H9 (cell line): ENCODE results near the gene STX1A. TPM values are rescaled to one million over a fixed set of nuclear protein-coding genes. Genes with fewer than 3 reads are reported as not detected.

Experiments used
- DNase-seq: peaks from one replicate; pipeline ENCODE4 v3.0.0-alpha.2; 2017
- H2AFZ ChIP-seq: one replicate; pipeline ENCODE4 v1.6.1; 2013; ENCODE audit warnings: mild to moderate bottlenecking, low read length, control low read depth, moderate library complexity
- H2AK5ac ChIP-seq: 2 replicates; pipeline ENCODE4 v1.6.1; 2013; ENCODE audit warnings: low read length, control low read depth, mixed read lengths; ENCODE audit not compliant: insufficient read length
- H2BK120ac ChIP-seq: one replicate; pipeline ENCODE4 v1.6.1; 2013; ENCODE audit warnings: low read depth, mild to moderate bottlenecking, low read length, control low read depth, inconsistent platforms; ENCODE audit not compliant: poor library complexity, severe bottlenecking
- H2BK12ac ChIP-seq: 2 replicates; pipeline ENCODE4 v1.6.1; 2013; ENCODE audit warnings: low read length, control low read depth, mixed read lengths, low read depth; ENCODE audit not compliant: insufficient read length
- H2BK15ac ChIP-seq: 2 replicates; pipeline ENCODE4 v1.6.1; 2013; ENCODE audit warnings: low read depth, low read length, control low read depth
- H2BK20ac ChIP-seq: one replicate; pipeline ENCODE4 v1.6.1; 2013; ENCODE audit warnings: low read depth, mild to moderate bottlenecking, low read length, control low read depth, inconsistent platforms; ENCODE audit not compliant: poor library complexity, severe bottlenecking
- H2BK5ac ChIP-seq: 2 replicates; pipeline ENCODE4 v1.6.1; 2013; ENCODE audit warnings: low read length, control low read depth, mixed read lengths; ENCODE audit not compliant: insufficient read length
- H3K14ac ChIP-seq: 2 replicates; pipeline ENCODE4 v1.6.1; 2013; ENCODE audit warnings: low read length, control low read depth; ENCODE audit not compliant: insufficient read depth
- H3K18ac ChIP-seq: 2 replicates; pipeline ENCODE4 v1.6.1; 2013; ENCODE audit warnings: low read depth, mild to moderate bottlenecking, mixed read lengths, low read length, control low read depth; ENCODE audit not compliant: insufficient read length
- H3K23ac ChIP-seq: 2 replicates; pipeline ENCODE4 v1.6.1; 2013; ENCODE audit warnings: low read length, control low read depth, mixed read lengths, low read depth; ENCODE audit not compliant: insufficient read length
- H3K23me2 ChIP-seq: 2 replicates; pipeline ENCODE4 v1.6.1; 2013; ENCODE audit warnings: low read depth, mild to moderate bottlenecking, mixed read lengths, low read length, control low read depth; ENCODE audit not compliant: insufficient read length, poor library complexity, severe bottlenecking
- H3K27ac ChIP-seq: 2 replicates; pipeline ENCODE4 v1.5.1; 2013; ENCODE audit warnings: low read length, control low read depth, mixed read lengths, low read depth; ENCODE audit not compliant: insufficient read length
- H3K27me3 ChIP-seq: 2 replicates; pipeline ENCODE4 v1.6.1; 2013; ENCODE audit warnings: low read length, control low read depth, inconsistent platforms; ENCODE audit not compliant: insufficient read depth
- H3K4ac ChIP-seq: 2 replicates; pipeline ENCODE4 v1.6.1; 2013; ENCODE audit warnings: low read depth, mild to moderate bottlenecking, control low read depth, inconsistent platforms, low read length, moderate library complexity
- H3K4me1 ChIP-seq: 2 replicates; pipeline ENCODE4 v1.6.1; 2013; ENCODE audit warnings: low read length, control low read depth, inconsistent platforms; ENCODE audit not compliant: insufficient read depth
- H3K4me2 ChIP-seq: 2 replicates; pipeline ENCODE4 v1.6.1; 2013; ENCODE audit warnings: low read length, control low read depth, mixed read lengths; ENCODE audit not compliant: insufficient read length, insufficient read depth
- H3K56ac ChIP-seq: 2 replicates; pipeline ENCODE4 v1.6.1; 2013; ENCODE audit warnings: low read depth, mild to moderate bottlenecking, mixed read lengths, low read length, control low read depth; ENCODE audit not compliant: insufficient read length
- H3K79me1 ChIP-seq: 2 replicates; pipeline ENCODE4 v1.6.1; 2013; ENCODE audit warnings: low read depth, mild to moderate bottlenecking, moderate library complexity, low read length, control low read depth, inconsistent platforms; ENCODE audit not compliant: insufficient read depth, poor library complexity, severe bottlenecking
- H3K79me2 ChIP-seq: 2 replicates; pipeline ENCODE4 v1.6.1; 2013; ENCODE audit warnings: low read length, control low read depth, inconsistent platforms; ENCODE audit not compliant: insufficient read depth
- H3K9ac ChIP-seq: 2 replicates; pipeline ENCODE4 v1.6.1; 2013; ENCODE audit warnings: low read length, control low read depth, mixed read lengths; ENCODE audit not compliant: insufficient read length; ENCODE audit errors: extremely low read depth
- H3K9me3 ChIP-seq: one replicate; pipeline ENCODE4 v1.6.1; 2013; ENCODE audit warnings: low read depth, low read length, inconsistent platforms; ENCODE audit not compliant: control insufficient read depth
- H3T11ph ChIP-seq: one replicate; pipeline ENCODE4 v1.6.1; 2013; ENCODE audit warnings: mild to moderate bottlenecking, low read length, control low read depth, inconsistent platforms
- H4K20me1 ChIP-seq: one replicate; pipeline ENCODE4 v1.6.1; 2013; ENCODE audit not compliant: control insufficient read depth, insufficient read length, insufficient read depth
- H4K5ac ChIP-seq: 2 replicates; pipeline ENCODE4 v1.6.1; 2013; ENCODE audit warnings: low read depth, mild to moderate bottlenecking, mixed read lengths, low read length, control low read depth; ENCODE audit not compliant: insufficient read length
- H4K8ac ChIP-seq: replicated peaks from 2 replicates; pipeline ENCODE4 v1.6.1; 2013; ENCODE audit warnings: low read length, control low read depth, mixed read lengths, low read depth; ENCODE audit not compliant: insufficient read length
- H4K91ac ChIP-seq: 2 replicates; pipeline ENCODE4 v1.6.1; 2013; ENCODE audit warnings: low read depth, mild to moderate bottlenecking, moderate library complexity, mixed read lengths, low read length, control low read depth; ENCODE audit not compliant: insufficient read length
- H3K27ac Mint-ChIP-seq, 3 experiments: 2 replicates in 2 of 3; 3 replicates in 1 of 3; pipeline ENCODE4 v1.8.0; 2020 to 2021; ENCODE audit warnings: mixed read lengths in 3 of 3, mild to moderate bottlenecking in 1 of 3, moderate library complexity in 1 of 3
- H3K27me3 Mint-ChIP-seq: 2 replicates; pipeline ENCODE4 v1.8.0; 2021; ENCODE audit warnings: low read depth, mild to moderate bottlenecking, moderate library complexity, mixed read lengths
- H3K36me3 Mint-ChIP-seq, 3 experiments: 2 replicates in 2 of 3; 3 replicates in 1 of 3; pipeline ENCODE4 v1.8.0; 2020 to 2021; ENCODE audit warnings: low read depth in 3 of 3, mixed read lengths in 3 of 3; ENCODE audit not compliant: insufficient read depth in 1 of 3
- H3K4me1 Mint-ChIP-seq, 2 experiments: 2 replicates each; pipeline ENCODE4 v1.8.0; 2020; ENCODE audit warnings: mixed read lengths in 2 of 2
- H3K4me3 Mint-ChIP-seq, 2 experiments: 2 replicates in 1 of 2; 3 replicates in 1 of 2; pipeline ENCODE4 v1.8.0; 2020 to 2021; ENCODE audit warnings: mild to moderate bottlenecking in 2 of 2, mixed read lengths in 2 of 2, moderate library complexity in 1 of 2
- H3K9me3 Mint-ChIP-seq, 2 experiments: 2 replicates in 1 of 2; 3 replicates in 1 of 2; pipeline ENCODE4 v1.8.0; 2020; ENCODE audit warnings: mild to moderate bottlenecking in 2 of 2, mixed read lengths in 2 of 2, moderate library complexity in 1 of 2
- CTCF ChIP-seq: fragments of 200-600 bp; sonication (generic); conservative IDR thresholded peaks from 3 replicates; pipeline ENCODE4 v1.8.0; 2021; ENCODE audit warnings: antibody characterized with exemption, mild to moderate bottlenecking
- WGBS: extraction: QIAGEN DNeasy Blood & Tissue Kit; methylation state at CpG from one replicate; pipeline ENCODE4 v1.1.7; 2013; ENCODE audit warnings: missing lambda C conversion rate, low lambda C conversion rate, mixed read lengths; ENCODE audit not compliant: insufficient read length; ENCODE audit errors: extremely low coverage; 5-methylcytosine and 5-hydroxymethylcytosine counted together
- total RNA-seq: library from RNA; stranded (reverse); gene quantifications from 2 replicates; pipeline ENCODE4 v1.2.1, GENCODE V29; 2021

Gene STX1A
- total RNA-seq, 1 experiment from 2014 or later = 10.1 TPM

- Histone ChIP-seq H2BK12ac (no peak overlapping the region), H2BK20ac (no peak overlapping the region), H3K14ac (no peak overlapping the region), H3K56ac (no peak overlapping the region), H3K23ac (no peak overlapping the region), H3K79me2 (no peaks in the 10 kb centered on the region), H3K4me2 (no peak overlapping the region), H3K9me3 (no peaks in the 10 kb centered on the region), H2BK15ac (no peak overlapping the region), H4K8ac (no peak overlapping the region), H3K4ac (no peak overlapping the region), H3T11ph (no peak overlapping the region), H2BK120ac (no peak overlapping the region), H2BK5ac (no peak overlapping the region), H3K23me2 (peaks cover 2% of the 10 kb centered on the region), H3K4me1 (no peaks in the 10 kb centered on the region; the same call in 1 of the 2 replicates), H2AFZ (no peak overlapping the region), H3K18ac (no peak overlapping the region), H3K27ac (no peak overlapping the region), H4K20me1 (no peaks in the 10 kb centered on the region), H3K9ac (no peak overlapping the region), H3K27me3 (no peaks in the 10 kb centered on the region), H4K5ac (no peak overlapping the region), H2AK5ac (no peak overlapping the region), H4K91ac (no peak overlapping the region), H3K79me1 (no peaks in the 10 kb centered on the region)
- no peaks in the 10 kb centered on the region for H3K9me3 Mint-ChIP-seq
- H3K36me3 Mint-ChIP-seq = peaks cover 9 to 17% (median 17%) of the 10 kb centered on the region in 3 experiments; a peak in 6 of 7 replicates
- peaks cover 9 to 38% of the 10 kb centered on the region in 2 experiments for H3K4me1 Mint-ChIP-seq
- H3K27me3 Mint-ChIP-seq = peaks cover 2% of the 10 kb centered on the region
- no peak overlapping the region; a peak in 1 of 7 replicates for H3K27ac Mint-ChIP-seq
- TF ChIP-seq CTCF = no peak
- H3K4me3 Mint-ChIP-seq = no peak overlapping the region
- DNase-seq = no peak
- WGBS = no CpG with 5 or more reads among the region's 25 CpGs
Observed at GRCh38 chr7:73706126-73707044, 13.1 kb downstream of the STX1A start.
